HG03196 (cell line): ENCODE results near the gene IFI27.

Source experiments
- ATAC-seq: cut with Tn5 transposase; IDR thresholded peaks from one replicate; pipeline ENCODE4 v1.9.1; 2021; ENCODE audit not compliant: unreplicated experiment

Gene IFI27

DNA sequence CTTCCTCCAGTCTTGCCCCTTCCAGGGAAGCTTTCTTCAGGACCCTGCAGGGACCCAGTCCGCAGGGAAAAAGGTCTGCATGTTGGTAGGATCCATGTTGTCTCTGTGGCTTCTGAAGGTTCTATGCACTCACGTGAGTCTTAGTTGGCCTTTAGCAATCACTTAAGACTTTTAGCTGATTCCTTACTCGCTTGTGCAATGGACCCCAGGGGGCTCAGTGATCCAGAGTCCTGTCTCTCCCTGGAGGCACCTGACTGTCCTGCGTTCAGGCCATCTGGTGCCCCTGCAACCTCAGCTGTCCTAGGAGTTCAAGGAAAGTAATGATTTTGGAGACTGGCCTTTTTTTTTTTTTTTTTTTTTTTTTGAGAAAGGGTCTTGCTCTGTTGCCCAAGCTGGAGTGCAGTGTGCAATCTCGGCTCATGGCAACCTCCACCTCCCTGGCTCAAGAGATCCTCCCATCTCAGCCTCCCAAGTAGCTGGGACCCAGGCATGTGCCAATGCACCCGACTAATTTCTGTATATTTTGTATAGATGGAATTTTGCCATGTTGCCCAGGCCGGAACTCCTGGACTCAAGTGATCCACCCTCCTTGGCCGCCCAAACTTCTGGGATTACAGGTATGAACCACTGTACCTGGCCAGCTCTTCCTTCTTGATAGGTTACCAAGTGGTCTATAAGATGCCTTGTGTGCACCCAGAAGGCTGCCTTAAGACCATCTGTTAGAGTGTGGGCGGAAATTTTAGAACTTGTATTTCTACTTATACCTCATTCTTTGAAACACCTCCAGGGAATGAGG lies 14.2 kb downstream of the IFI27 start:
- no peak for ATAC-seq

DNA sequence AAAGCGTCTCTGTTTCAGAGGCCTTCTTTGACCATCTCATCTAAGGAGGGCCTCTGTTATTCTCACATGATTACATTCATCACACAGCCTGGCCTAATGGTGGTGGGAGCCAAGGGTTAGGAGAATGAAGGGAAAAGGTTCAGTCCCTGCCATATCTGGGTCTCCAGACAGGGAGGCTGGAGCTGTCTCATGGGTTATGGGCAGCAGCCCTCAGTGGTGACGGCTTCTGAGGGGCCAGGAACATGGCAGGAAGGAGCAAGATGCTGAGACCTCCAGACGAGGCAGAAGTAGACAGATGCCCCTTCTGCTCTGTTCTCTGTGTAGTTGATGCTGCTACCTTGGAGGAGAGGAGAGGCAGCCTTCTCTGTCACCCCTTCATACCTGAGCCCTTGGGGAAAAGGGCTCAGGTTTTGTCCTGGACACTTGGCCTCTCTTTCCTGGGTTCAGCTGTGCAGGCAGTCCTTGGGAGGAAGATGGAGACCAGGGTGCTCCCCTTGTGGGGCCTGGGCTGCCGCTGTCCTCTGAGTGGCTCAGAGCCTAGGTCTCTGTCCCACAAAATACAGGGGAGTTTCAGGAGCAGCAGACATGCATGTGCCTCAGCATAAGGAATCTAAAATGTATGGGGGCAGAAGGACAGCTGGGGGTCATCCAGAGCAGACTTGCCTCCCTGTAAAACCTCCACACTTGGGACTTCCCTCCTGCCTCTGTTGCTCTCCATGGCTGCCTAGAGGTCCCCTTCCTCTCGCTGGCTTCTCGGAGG lies 15.3 kb downstream of the IFI27 start:
- no peak for ATAC-seq

DNA sequence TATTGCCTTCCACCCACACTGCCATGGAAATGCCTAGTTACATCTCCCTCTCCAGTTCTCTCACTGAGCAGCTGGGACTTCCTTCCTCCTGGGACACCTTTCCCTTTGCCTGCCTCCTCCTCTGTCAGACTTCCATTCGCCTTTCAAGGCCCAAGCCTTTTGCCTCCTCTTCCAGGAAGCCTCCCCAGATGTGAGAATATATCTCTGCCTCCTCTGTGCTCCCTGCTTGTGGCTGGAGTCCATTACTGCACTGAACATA lies 15.8 kb downstream of the IFI27 start:
- ATAC-seq = no peak

DNA sequence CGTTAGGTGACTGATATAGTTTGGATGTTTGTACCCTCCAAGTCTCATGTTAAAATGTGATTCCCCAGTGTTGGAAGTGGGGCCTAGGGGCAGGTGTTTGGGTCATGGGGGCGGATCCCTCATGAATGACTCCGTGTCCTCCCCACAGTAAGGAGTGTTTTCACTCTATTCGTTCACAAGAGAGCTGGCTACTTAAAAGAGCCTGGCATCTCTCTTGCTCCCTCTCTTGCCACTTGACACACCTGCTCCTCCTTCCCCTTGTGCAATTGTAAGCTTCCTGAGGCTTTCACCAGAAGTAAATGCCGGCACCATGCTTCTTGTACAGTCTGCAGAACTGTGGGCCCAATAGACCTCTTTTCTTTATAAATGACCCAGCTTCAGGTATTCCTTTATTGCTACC lies 16.3 kb downstream of the IFI27 start:
- ATAC-seq = no peak

DNA sequence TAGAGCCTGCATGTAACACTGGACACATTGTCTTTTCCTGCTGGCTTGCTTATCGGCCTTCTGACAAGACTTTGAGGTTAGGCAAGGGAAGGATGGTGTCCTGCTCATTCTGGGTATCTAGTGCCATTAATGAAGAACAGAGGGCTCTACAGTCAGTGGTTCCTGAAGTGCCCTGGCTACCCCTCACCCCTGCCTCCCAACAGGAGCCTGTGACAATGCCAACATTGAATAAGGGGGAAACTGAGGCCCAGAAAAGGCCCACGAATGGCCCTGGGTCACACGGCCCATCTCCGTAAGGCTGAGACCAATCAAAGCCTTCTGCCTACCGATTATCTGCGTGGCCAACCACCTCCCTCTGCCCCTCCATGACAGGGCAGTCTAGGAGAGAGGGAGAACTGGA lies 16.8 kb downstream of the IFI27 start:
- no peak for ATAC-seq

DNA sequence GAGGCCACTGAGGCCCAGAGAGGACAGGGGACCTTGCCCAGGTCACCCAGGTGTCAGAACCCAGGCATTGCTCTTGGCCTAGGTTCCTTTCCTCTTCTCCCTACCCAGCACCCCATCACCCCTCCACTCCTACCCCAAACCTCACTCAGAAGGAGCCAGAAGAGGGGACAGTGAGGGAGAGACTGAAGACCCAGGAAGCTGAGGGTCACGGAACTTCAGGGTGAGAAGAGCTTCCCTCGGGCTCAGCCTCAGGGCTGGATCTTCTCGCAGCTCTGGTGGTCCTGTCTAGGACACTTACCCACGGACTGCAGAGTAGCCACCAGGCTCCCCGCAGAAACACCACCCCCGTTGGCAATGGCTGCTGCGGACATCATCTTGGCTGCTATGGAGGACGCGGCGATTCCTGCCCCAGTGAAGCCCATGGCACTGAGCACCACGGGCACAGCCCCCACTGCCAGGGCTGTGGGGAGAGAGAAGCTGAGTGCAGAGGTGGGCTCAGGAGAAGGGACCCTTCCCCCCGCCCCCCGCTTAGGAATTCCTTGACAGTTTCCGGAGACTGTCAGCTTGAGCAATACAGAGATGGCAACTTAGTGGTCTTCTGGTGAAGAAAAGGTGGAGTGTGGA lies 17.8 kb downstream of the IFI27 start:
- ATAC-seq = no peak

DNA sequence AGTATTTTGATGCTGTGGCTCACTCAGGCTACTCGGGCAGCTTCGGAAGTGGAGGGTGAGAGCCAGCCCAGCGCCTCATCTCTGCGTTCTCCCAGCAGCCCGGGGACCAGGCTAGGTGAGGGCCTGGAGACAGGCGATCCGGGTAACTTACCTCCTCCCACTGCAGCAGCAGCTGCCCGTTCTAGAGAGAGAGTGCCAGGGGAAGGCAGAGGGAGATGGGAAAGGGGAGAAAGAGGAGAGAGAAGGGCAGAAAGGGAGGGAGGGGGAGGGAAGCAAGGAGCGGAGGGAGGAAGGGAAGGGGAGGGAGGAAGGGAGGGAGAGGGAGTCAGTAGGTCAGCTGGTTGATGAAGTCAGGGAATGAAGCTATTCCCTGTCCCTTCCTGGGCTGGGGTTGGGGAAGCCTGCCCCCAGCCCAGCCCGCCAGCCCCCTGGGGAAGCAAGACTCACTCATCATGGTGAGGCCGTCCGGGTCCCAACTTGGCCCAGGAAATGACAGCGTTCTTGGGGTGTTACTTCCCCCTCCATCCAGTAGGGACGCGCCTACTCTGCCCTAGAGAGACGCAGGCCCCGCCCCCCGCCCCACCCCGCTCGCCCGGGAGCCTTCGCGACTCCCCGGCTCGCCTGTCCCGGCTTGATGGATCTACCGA lies 18.7 kb downstream of the IFI27 start, which contains the start of gene IFI27L2:
Gene IFI27L2, minus strand, starts transcription at position 494 of the 647 bp plus-strand sequence. Its CDS starts 40 bp downstream, at position 454.
- ATAC-seq = peak; percentile 95

DNA sequence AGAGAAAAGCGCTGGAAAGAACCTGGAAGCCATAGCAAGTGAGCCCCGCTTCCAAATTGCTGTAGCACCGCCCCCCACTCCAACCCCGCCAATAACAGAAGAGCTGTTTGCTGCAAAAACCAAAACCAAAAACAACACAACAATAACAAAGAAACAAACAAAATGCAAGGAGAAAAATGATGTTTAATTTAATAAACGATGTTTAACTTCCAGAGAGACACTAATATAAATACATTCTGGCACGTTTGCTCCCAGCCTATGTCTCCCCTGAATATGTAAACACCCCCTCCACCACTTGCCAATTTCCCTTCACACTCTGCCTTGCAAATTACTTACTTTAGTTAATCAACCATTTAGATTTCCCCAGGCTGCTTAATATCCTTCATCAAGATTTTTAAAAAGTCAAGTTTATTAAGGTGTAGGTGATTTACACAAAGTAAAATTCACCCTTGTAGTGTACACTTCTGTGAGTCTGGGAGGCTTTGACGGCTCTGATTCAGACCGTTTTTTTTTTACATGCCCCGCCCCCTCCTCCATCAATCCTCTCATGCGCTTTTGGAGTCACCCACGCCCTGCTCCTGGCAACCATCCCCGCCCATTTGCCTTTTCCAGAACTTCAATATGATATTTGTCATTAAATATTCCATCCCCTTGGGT lies 19.4 kb downstream of the IFI27 start:
- no peak for ATAC-seq

DNA sequence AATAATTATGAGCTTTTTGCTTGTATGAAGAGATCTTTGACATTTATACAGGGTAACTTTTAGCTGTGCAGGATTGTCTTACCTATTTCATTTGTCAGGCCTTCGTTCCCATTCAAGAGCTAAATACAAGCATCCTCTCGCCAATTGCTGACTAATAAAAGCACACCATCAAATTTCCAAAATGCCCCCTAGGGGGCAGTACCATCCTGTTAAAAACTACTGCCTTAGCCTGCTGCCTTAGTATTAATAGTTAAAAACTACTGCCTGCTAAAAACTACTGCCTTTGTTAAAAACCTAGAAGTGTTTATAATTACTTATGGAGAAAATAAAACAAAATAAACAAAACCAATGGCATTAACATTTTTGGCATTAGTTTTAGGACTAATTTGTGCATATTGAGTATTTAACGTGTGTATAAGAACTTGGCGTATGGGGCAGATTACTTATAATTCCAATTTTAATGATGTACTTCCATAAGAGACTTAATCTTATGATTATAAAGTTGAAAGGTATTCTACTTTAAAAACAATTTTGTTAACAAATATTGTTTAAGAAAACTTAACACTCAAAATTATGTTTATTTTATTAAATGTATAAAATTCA lies 21.9 kb downstream of the IFI27 start:
- no peak for ATAC-seq

DNA sequence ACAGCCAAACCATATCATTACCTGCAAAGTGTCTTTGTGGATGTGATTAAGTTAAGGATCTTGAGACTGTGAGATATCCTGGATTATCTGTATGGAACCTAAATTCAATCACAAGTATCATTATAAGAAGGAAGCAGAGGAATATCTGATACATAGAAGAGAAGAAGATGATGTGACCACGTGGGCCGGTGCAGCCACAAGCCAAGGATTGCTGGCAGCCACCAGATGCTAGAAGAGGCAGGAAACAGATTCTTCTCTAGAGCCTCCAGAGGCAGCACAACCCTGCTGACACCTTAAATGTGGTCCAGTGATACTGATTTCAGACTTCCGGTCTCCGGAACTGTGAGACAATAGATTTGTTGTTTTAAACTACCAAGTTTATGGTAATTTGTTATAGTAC lies 24.9 kb downstream of the IFI27 start:
- no peak for ATAC-seq

DNA sequence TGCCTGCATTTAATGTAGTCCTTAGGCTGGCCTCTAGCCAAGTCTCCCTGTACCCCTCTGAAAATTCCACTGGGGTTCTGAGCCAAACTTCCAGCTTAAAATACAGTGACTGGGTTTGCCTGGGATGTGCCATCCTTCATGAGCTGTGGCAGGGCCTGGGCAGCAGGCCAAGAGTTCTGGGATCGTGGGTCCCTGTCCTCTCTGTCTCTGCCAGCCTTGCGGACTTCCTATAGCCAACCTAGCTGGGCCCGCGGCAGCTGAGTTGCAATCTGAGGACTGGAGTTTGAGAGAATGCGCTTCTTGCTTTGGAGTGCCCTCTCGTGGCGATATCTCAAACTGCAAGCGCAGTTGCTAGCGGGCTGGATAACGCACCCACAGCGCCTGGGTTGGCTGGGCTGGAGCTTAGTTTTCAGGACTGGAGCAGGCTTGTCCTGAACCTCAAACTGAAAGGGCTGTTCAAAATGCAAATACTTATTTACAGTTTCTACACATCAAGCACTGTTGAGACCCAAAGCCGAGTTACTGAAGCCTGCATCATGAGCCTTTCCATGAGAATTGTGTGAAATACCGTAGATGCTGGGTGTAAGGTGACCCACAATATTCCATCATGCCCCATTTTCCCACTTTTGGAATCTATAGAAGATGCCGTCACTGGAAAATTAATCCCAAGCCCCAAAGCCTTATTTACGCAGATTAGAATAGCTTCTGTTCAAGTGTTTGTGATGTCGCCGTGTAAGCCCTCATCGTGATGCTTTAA lies 26.2 kb downstream of the IFI27 start:
- ATAC-seq = peak; percentile 63

DNA sequence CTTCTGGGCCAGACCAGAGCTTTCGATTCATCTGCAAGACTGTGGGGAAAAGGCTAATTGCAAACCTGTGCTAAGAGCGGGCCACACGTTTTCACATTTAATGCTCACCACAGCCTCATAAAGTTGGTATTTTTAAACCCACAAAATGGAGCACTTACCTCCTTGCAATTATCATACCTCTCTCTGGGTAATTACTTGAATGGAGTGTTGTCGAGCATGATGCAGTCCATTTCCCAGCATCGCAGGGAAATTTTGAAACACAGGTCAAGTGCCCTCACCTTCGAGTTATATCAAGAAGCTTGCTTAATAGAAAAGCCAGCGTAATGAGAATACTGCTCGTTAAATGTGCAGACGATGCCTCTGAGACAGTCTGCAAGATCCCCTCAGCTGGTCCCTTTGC lies 27.7 kb downstream of the IFI27 start:
- ATAC-seq = no peak

DNA sequence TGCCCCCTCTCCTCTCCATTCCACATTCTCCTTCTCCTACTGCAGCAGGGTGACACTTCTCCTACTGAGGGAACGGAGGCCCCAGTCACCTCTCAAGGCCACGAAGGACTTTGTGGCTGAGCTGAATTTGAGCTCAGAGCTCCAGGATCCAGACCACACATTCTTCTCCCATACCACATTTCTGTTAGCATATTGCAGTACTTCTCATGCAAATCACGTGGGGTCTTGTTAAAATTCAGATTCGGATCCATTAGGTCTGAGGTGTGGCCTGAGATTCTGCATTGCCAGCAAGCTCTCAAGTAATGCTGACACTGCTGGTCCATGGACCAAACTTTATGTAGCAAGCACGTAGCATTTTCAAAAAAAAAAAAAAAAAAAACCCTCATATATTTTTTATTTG lies 28.5 kb downstream of the IFI27 start:
- no peak for ATAC-seq

DNA sequence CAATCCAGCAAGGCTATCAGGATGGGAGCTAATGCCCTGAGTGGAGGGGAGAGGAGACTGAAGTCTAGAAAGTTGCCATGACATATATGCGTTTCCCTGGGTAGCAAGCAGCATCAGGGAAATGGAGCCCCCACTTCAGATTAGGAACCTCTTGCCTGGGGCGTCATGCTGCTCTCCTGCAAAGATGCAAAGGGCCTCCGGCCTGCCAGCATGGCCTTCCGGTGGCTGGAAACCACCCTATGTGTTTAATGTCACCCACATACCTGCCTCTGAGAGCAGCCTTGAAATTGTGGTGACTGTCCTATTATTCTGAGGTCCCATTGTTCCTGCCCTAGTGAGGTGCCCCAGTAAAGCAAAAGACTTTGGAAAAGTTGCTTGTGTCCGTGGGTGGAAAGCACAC lies 28.9 kb downstream of the IFI27 start:
- ATAC-seq = no peak

DNA sequence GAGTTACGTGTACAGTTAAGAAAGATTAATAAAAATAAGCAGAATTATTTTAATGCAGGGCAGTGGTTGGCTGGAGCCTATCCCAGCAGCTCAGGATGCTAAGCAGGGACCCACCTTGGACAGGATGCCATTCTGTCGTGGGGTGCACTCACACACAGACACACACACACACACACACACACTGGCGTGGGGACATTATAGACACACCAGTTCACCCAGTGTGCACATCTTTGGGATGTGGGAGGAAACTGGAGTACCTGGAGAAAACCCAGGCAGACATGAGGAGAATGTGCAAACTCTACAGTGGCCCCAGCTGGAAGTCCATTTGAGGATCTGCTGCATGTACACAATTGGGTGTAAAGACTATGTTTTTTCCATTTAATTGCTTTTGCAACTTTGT lies 31.7 kb downstream of the IFI27 start:
- ATAC-seq = no peak

DNA sequence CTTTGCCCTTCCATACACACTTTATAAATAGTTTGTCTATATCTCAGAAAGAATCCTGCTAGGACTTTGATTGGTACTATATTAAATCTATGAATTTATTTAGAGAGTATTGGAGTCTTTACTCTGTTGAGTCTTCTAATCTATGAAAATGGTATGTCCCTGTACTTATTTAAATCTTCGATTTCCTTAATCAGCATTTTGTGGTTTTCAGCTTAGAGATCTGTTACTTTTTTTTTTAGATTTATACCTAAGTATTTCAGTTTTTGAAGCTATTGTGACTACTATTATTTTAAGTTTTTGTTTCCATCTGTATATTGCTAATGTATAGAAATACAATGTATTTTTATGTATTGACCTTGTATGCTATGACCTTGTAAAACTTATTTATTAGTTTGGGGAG lies 32.3 kb downstream of the IFI27 start:
- no peak for ATAC-seq

DNA sequence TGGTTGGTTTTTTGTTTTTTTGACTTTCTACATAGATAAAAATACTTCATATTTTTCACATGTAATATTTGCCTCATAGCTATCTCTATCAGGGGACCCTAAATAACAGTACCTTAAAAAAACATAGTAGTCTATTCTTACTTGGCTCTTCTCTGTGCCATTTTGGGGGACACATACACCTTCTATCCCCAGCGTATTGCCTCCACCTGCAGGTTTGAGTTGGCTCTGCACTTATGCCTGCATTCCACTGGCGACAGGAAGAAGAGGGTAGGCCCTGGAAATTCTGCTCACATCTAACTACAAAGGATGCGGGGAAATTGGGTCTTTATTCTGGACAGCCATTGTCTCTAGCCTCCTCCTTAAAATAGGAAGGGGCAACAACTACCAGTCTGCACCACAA lies 32.7 kb downstream of the IFI27 start:
- no peak for ATAC-seq

DNA sequence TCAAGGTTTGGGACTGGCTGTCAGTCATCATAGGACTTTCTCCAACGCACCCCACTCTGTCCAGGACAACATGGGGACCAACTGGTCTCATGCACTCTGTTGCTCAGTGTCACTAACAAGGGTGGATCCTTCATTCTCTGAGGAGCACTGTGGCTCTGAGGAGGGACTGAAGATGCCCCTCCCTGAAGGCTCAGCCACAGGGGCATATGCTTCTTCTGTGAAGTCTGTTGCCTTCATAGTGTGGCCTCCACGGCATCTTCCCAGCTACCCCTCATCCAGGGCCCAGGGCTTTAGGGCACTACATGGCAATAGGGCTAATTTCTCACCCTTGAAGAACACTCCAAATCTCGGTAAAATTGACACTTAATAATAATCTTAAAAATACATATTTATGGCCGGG lies 33.2 kb downstream of the IFI27 start:
- no peak for ATAC-seq

DNA sequence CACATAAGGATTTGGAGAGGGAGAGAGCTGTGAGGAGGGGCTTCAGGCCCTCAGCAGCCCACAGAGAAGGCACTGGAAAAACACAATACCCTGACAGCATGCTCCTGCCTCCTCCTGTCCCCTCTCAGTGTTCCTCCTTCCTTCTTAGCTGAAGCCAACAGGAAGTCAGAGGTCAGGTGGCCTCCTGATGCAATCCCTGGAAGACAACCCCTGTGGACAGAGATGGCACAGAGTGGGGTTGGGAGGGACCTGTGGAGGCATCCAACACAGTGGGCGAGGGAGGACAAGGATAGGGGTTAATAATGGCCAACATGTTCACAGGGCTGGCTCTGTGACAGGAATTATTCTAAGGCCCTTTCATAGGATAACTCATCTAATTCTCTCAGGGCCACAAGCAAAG lies 34.2 kb downstream of the IFI27 start:
- ATAC-seq = no peak

DNA sequence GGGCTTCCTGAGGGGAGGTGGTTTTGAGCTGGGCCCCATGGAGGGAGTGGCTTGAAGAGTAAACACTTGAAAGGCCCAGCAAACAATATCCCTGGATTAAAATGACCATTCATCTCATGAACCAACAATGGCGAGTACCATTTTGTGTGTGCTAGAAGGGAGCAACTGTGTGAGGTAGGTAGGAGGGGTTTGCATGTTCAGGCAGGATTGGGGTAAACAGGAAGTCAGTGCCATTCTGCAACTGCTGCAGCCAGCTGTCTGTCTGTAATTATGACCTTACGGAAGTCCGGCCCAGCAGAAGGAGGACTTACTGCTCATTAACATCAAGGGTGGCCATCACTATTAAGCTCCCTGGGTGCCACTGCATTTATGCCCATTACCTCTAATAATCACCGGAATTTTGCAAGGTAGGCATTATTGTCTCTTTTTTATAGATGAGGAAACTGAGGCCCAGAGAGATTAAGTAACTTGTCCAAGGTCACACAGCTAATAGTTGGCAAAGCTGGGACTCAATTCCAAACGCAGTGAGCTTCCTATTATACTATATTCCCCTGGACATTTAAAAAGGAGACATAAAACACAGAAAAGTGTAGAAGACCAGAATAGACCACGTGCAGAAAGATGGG lies 35.5 kb downstream of the IFI27 start:
- no peak for ATAC-seq
